Small intestine (tissue), 7 donors: ENCODE measurements around the gene GCM1. TPM values are rescaled to one million over a fixed set of nuclear protein-coding genes. Genes with fewer than 3 reads are reported as not detected.

Experiments used
- DNase-seq, 2 donors: peaks; one replicate each; pipeline versions ENCODE4 v3.0.0 to v3.0.0-alpha.2; 2013
- FAIRE-seq: peaks from 2 replicates; lab custom pipeline; 2012; peaks lifted over from hg19 to GRCh38; lab: Jason Lieb, UNC
- H3K27ac ChIP-seq, 3 donors: one replicate each; pipeline ENCODE4 v1.5.1; 2013; ENCODE audit warnings: low read length in 2 of 3, mild to moderate bottlenecking in 2 of 3, control low read depth in 1 of 3, inconsistent platforms in 1 of 3, low read depth in 1 of 3, moderate library complexity in 1 of 3
- H3K27me3 ChIP-seq, 3 donors: one replicate each; pipeline ENCODE4 v1.6.1; 2013; ENCODE audit warnings: low read length in 3 of 3, inconsistent platforms in 1 of 3; ENCODE audit not compliant: control insufficient read depth in 3 of 3, insufficient read depth in 3 of 3
- H3K36me3 ChIP-seq, 3 donors: one replicate each; pipeline ENCODE4 v1.6.1; 2013; ENCODE audit warnings: low read length in 3 of 3, inconsistent platforms in 1 of 3, low read depth in 1 of 3, mild to moderate bottlenecking in 1 of 3, moderate library complexity in 1 of 3; ENCODE audit not compliant: control insufficient read depth in 3 of 3, insufficient read depth in 2 of 3
- H3K4me1 ChIP-seq, 3 donors: one replicate each; pipeline ENCODE4 v1.6.1; 2013; ENCODE audit warnings: low read length in 2 of 3, inconsistent platforms in 1 of 3, low read depth in 1 of 3, mild to moderate bottlenecking in 1 of 3, moderate library complexity in 1 of 3; ENCODE audit not compliant: control insufficient read depth in 3 of 3, insufficient read depth in 2 of 3
- H3K4me3 ChIP-seq, 3 donors: one replicate each; pipeline ENCODE4 v1.5.1; 2013; ENCODE audit warnings: low read length in 3 of 3, control low read depth in 1 of 3, inconsistent platforms in 1 of 3, low read depth in 1 of 3, mild to moderate bottlenecking in 1 of 3, moderate library complexity in 1 of 3
- H3K9me3 ChIP-seq, 2 donors: one replicate each; pipeline ENCODE4 v1.6.1; 2013; ENCODE audit warnings: low read depth in 1 of 2, low read length in 1 of 2; ENCODE audit not compliant: control insufficient read depth in 2 of 2, insufficient read depth in 1 of 2
- WGBS, 3 donors: extraction: QIAGEN DNeasy Blood & Tissue Kit; methylation state at CpG; one replicate each; pipeline ENCODE4 v1.1.7; 2013; 5-methylcytosine and 5-hydroxymethylcytosine counted together
- polyA plus RNA-seq, 4 donors: library from polyadenylated mRNA; stranded (reverse) in 3 of 4; unstranded in 1 of 4; fragments of 200-250 nt in 3 of 4; fragments of 120-200 nt in 1 of 4; gene quantifications; one replicate each; pipeline versions ENCODE4 v1.2.1 to v1.2.3, GENCODE V29; 2013
- donor health status: healthy with polysubstance abuse.
- donor health status: control.
- donor health status: control.
- donor health status: Bipolar disorder and iron deficiency.
- donor health status: healthy.

GCM1 gene
- polyA plus RNA-seq, 4 donors: not detected

- Histone ChIP-seq H3K36me3 (peaks cover 12 to 40% (median 14%) of the 10 kb centered on the region in 3 donors), H3K27me3 (no peaks in the 10 kb centered on the region), H3K4me3 (no peak overlapping the region), H3K4me1 (no peaks in the 10 kb centered on the region), H3K27ac (no peak overlapping the region), H3K9me3 (no peaks in the 10 kb centered on the region)
- 90 to 97% (median 93%) methylated on average over 2 of the region's 2 CpGs for WGBS, 3 donors
- DNase-seq (no peak), FAIRE-seq (no peak)
Observed at GRCh38 chr6:53090576-53090975, 58.1 kb downstream of the GCM1 start.

GRCh38 chr6:53089948-53090347 is 58.7 kb downstream of the GCM1 start:
- Histone ChIP-seq H3K4me3 (no peak overlapping the region), H3K27me3 (no peaks in the 10 kb centered on the region), H3K9me3 (no peaks in the 10 kb centered on the region), H3K36me3 (peaks cover 9 to 40% (median 13%) of the 10 kb centered on the region in 3 donors), H3K27ac (no peak overlapping the region), H3K4me1 (no peaks in the 10 kb centered on the region)
- FAIRE-seq: no peak
- no peak for DNase-seq

GRCh38 chr6:53086302-53086701 is 62.3 kb downstream of the GCM1 start:
- no peaks in the 10 kb centered on the region for H3K4me1 ChIP-seq
- WGBS, 3 donors: 5 to 34% (median 18%) methylated on average over 2 of the region's 2 CpGs
- DNase-seq (no peak), FAIRE-seq (no peak)
- H3K36me3 ChIP-seq: peaks cover 11 to 35% (median 17%) of the 10 kb centered on the region in 3 donors
- H3K27me3 ChIP-seq: no peaks in the 10 kb centered on the region
- H3K9me3 ChIP-seq: no peaks in the 10 kb centered on the region
- no peak overlapping the region for H3K27ac ChIP-seq
- no peak overlapping the region for H3K4me3 ChIP-seq

- 94 to 99% (median 98%) methylated on average over 1 of the region's 1 CpG for WGBS, 3 donors
- H3K36me3 ChIP-seq: peaks cover 3 to 22% (median 18%) of the 10 kb centered on the region in 3 donors
- H3K27ac ChIP-seq: no peak overlapping the region
- DNase-seq (no peak), FAIRE-seq (no peak)
- H3K4me1 ChIP-seq: no peaks in the 10 kb centered on the region
- H3K4me3 ChIP-seq: no peak overlapping the region
- H3K9me3 ChIP-seq: no peaks in the 10 kb centered on the region
- no peaks in the 10 kb centered on the region for H3K27me3 ChIP-seq
Observed at GRCh38 chr6:53080813-53081212, 67.8 kb downstream of the GCM1 start.

Other genes with a start within 250 kb of the GCM1 start
- not detected for gene GSTA3, start 239.1 kb downstream of the GCM1 start, polyA plus RNA-seq
- gene GSTA4, start 153.6 kb downstream of the GCM1 start, polyA plus RNA-seq: 10 to 100 TPM; 11.3 to 81.0 (median 22.5) TPM
- 10 to 100 TPM in 2 of 4 donors, 1 to 10 TPM in 2; 5.9 to 49.9 (median 10.6) TPM for gene CILK1, start 87.0 kb downstream of the GCM1 start, polyA plus RNA-seq
- 100 to 1,000 TPM in 1 of 4 donors, 10 to 100 TPM in 3; 30.6 to 121 (median 39.0) TPM for gene FBXO9, start 83.4 kb downstream of the GCM1 start, polyA plus RNA-seq
- 10 to 100 TPM in 3 of 4 donors, 1 to 10 TPM in 1; 6.3 to 37.0 (median 22.6) TPM for gene ELOVL5, start 200.1 kb upstream of the GCM1 start, polyA plus RNA-seq